Naive thymus-derived CD8-positive, alpha-beta T cell (primary cell): Measurements from ENCODE around the gene C15orf62. TPM values are rescaled to one million over a fixed set of nuclear protein-coding genes. Genes with fewer than 3 reads are reported as not detected.
A peak's percentile ranks its signal among the peaks of the same experiment; 100 is the strongest.

Source experiments
- ATAC-seq, 2 donors: fragments of 150-1000 bp; cut with Tn5 transposase in 1 of 2; sonication (Bioruptor Pico), chemical (Tn5 transposase) in 1 of 2; 1 replicate in 1 of 2; 2 replicates in 1 of 2; pipeline ENCODE4 v1.10.0; 2021; ENCODE audit warnings: mild to moderate bottlenecking in 2 of 2, moderate library complexity in 2 of 2
- POLR2A ChIA-PET: fragments of 350-600 bp; sonication (Branson Sonifier 250); formaldehyde crosslinking; loops from one replicate; lab custom pipeline; 2021; ENCODE audit warnings: antibody characterized with exemption; lab: Charles Lee
- DNase-seq, 10 donors: peaks; one replicate each; pipeline versions ENCODE4 v3.0.0 to v3.0.0-alpha.2; 2020 to 2022
- H3K27ac Mint-ChIP-seq, 10 donors: one replicate each; pipeline ENCODE4 v1.8.0; 2020 to 2022; ENCODE audit warnings: mild to moderate bottlenecking in 10 of 10, mixed read lengths in 10 of 10, moderate library complexity in 4 of 10, inconsistent platforms in 1 of 10
- H3K27me3 Mint-ChIP-seq, 5 donors: one replicate each; pipeline ENCODE4 v1.8.0; 2021 to 2022; ENCODE audit warnings: mixed read lengths in 5 of 5
- H3K36me3 Mint-ChIP-seq, 3 donors: one replicate each; pipeline ENCODE4 v1.8.0; 2020 to 2022; ENCODE audit warnings: mixed read lengths in 3 of 3, mild to moderate bottlenecking in 2 of 3, inconsistent platforms in 1 of 3
- H3K4me1 Mint-ChIP-seq, 4 donors: one replicate each; pipeline ENCODE4 v1.8.0; 2021 to 2022; ENCODE audit warnings: mixed read lengths in 4 of 4
- H3K4me3 Mint-ChIP-seq, 10 donors: one replicate each; pipeline ENCODE4 v1.8.0; 2020 to 2022; ENCODE audit warnings: mild to moderate bottlenecking in 10 of 10, mixed read lengths in 10 of 10, moderate library complexity in 6 of 10, inconsistent platforms in 1 of 10
- H3K9me3 Mint-ChIP-seq, 9 donors: one replicate each; pipeline ENCODE4 v1.8.0; 2020 to 2022; ENCODE audit warnings: mixed read lengths in 9 of 9, mild to moderate bottlenecking in 3 of 9, inconsistent platforms in 1 of 9, moderate library complexity in 1 of 9
- polyA plus RNA-seq, 3 donors: library from polyadenylated mRNA; unstranded; fragments of 300-500 nt; fragmentation: Illumina TruSeq; gene quantifications; one replicate each; pipeline ENCODE4 v1.2.3, GENCODE V29; 2021
- total RNA-seq, 8 experiments: library from RNA in 2 of 8; stranded (reverse) in 2 of 8; gene quantifications; one replicate each; pipeline ENCODE4 v1.2.3 and lab custom pipeline; 2021 to 2026

C15orf62 gene
- total and polyA plus RNA-seq, 5 experiments from 2014 or later, result 0.40 to 2.2 (median 2.0) TPM; not detected in 2

- H3K27me3 Mint-ChIP-seq, result no peaks in the 10 kb centered on the region
- POLR2A ChIA-PET, result interaction anchor here (0.7 to 1.1 kb wide), 2 partner anchors 82 to 94 kb away, joined by 3 to 4 read pairs; partner anchors contain the start of gene RAD51
- peaks cover 14 to 31% (median 27%) of the 10 kb centered on the region in 4 donors for H3K4me1 Mint-ChIP-seq
- no peak for DNase-seq
- H3K27ac Mint-ChIP-seq, result peak overlapping the region in 3 of 10 donors; percentile 25 to 51 (median 32)
- no peaks in the 10 kb centered on the region for H3K9me3 Mint-ChIP-seq
- peaks cover 0 to 31% (median 4%) of the 10 kb centered on the region in 3 donors for H3K36me3 Mint-ChIP-seq
- H3K4me3 Mint-ChIP-seq, result peak overlapping the region in 2 of 10 donors; percentile 19 to 22
- no peak for ATAC-seq
These were observed 19.3 kb downstream of the C15orf62 start for GRCh38 chr15:40789119-40789518.

DNA sequence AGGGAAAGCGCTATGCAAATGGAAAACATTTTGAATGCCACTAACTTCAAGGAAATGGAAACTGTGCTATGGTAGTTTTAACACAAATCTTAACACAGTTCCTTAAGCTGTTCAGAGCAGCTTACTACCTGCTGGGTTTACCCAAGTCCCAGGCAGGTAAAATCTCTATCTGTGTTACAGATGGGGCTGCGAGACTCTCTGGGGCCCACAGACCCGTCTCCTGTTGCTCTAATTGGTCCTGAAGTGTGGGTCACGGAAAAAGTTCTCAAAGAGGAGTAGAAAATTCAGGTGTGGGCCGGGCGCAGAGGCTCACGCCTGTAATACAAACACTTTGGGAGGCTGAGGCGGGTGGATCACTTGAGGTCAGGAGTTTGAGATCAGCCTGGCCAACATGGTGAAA lies 20.2 kb downstream of the C15orf62 start:
- Mint-ChIP-seq H3K27ac (no peak overlapping the region), H3K4me1 (peaks cover 14 to 31% (median 27%) of the 10 kb centered on the region in 4 donors), H3K9me3 (no peaks in the 10 kb centered on the region), H3K36me3 (peaks cover 0 to 28% (median 5%) of the 10 kb centered on the region in 3 donors), H3K27me3 (no peaks in the 10 kb centered on the region), H3K4me3 (no peak overlapping the region)
- ATAC-seq, result no peak
- no peak for DNase-seq
- POLR2A ChIA-PET, result interaction anchor here (0.6 kb wide), 1 partner anchor 225 kb away, joined by 4 read pairs; no protein-coding TSS in a partner anchor

DNA sequence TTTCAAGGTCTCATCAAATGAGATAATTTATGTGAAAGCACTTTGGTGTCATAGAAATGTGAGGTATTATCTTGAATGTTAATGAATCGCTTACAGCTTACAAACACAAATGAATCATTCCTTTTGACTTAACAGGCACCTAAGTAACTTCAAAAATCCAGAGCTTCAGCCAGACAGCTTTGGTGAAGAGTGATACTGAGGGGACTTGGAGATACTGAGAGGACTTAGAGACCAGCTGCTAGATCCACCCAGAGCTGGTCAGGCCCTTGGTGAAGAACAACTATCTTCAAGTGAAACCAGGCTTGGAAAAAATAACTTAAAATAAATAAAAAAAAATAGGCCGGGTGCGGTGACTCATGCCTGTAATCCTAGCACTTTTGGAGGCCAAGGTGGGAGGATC lies 20.9 kb downstream of the C15orf62 start:
- no peak overlapping the region for H3K4me3 Mint-ChIP-seq
- DNase-seq (no peak), ATAC-seq (no peak)
- H3K36me3 Mint-ChIP-seq, result peaks cover 0 to 32% (median 5%) of the 10 kb centered on the region in 3 donors
- no peaks in the 10 kb centered on the region for H3K9me3 Mint-ChIP-seq
- H3K27me3 Mint-ChIP-seq, result no peaks in the 10 kb centered on the region
- H3K27ac Mint-ChIP-seq, result no peak overlapping the region
- POLR2A ChIA-PET, result no interaction called here
- peaks cover 14 to 34% (median 27%) of the 10 kb centered on the region in 4 donors for H3K4me1 Mint-ChIP-seq

- peaks cover 13 to 34% (median 25%) of the 10 kb centered on the region in 4 donors for H3K4me1 Mint-ChIP-seq
- H3K27ac Mint-ChIP-seq, result no peak overlapping the region
- DNase-seq, result no peak
- H3K36me3 Mint-ChIP-seq, result peaks cover 0 to 38% (median 5%) of the 10 kb centered on the region in 3 donors
- no peak for ATAC-seq
- H3K27me3 Mint-ChIP-seq, result no peaks in the 10 kb centered on the region
- POLR2A ChIA-PET, result interaction anchor here (1.3 kb wide), 1 partner anchor 22 kb away, joined by 3 read pairs; the partner anchor contains the start of gene C15orf62
- H3K4me3 Mint-ChIP-seq, result no peak overlapping the region
- H3K9me3 Mint-ChIP-seq, result no peaks in the 10 kb centered on the region
These were observed 22.6 kb downstream of the C15orf62 start for GRCh38 chr15:40792394-40792793.

GRCh38 chr15:40793216-40793989 lies 23.6 kb downstream of the C15orf62 start:
- POLR2A ChIA-PET, result no interaction called here
- H3K4me3 Mint-ChIP-seq, result no peak overlapping the region
- peaks cover 16 to 33% (median 19%) of the 10 kb centered on the region in 4 donors for H3K4me1 Mint-ChIP-seq
- no peak for DNase-seq
- no peak for ATAC-seq
- peaks cover 0 to 45% (median 9%) of the 10 kb centered on the region in 3 donors for H3K36me3 Mint-ChIP-seq
- H3K9me3 Mint-ChIP-seq, result no peaks in the 10 kb centered on the region
- H3K27me3 Mint-ChIP-seq, result no peaks in the 10 kb centered on the region
- peak overlapping the region in 1 of 10 donors; percentile 52 for H3K27ac Mint-ChIP-seq

DNA sequence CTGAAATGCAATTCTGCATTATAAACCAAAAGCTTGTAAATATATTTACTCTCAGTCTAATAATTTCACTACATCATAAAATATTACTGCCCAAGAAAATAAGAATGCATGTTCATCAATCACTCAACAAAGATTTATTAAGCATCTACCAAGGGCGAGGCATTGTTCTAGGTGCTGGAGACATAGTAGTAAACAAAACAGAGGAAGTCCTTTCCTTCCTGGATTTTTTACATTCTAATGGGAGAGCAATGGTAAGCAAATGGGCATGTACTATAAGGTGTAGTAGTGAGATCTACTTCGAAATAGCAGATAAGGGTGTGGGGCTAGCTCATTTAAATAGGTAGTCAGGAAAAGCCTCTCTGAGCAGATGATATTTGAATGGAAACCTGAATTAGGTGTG lies 26.3 kb downstream of the C15orf62 start:
- ATAC-seq (no peak), DNase-seq (no peak)
- POLR2A ChIA-PET, result no interaction called here
- H3K9me3 Mint-ChIP-seq, result no peaks in the 10 kb centered on the region
- peak overlapping the region in 1 of 10 donors; percentile 35 for H3K27ac Mint-ChIP-seq
- H3K27me3 Mint-ChIP-seq, result no peaks in the 10 kb centered on the region
- H3K4me1 Mint-ChIP-seq, result peaks cover 15 to 35% (median 25%) of the 10 kb centered on the region in 4 donors
- H3K4me3 Mint-ChIP-seq, result no peak overlapping the region
- H3K36me3 Mint-ChIP-seq, result peaks cover 0 to 62% (median 9%) of the 10 kb centered on the region in 3 donors

GRCh38 chr15:40796512-40796911 lies 26.7 kb downstream of the C15orf62 start:
- POLR2A ChIA-PET, result no interaction called here
- no peak for ATAC-seq
- Mint-ChIP-seq H3K27ac (peak overlapping the region in 1 of 10 donors; percentile 12), H3K27me3 (no peaks in the 10 kb centered on the region), H3K36me3 (peaks cover 0 to 62% (median 9%) of the 10 kb centered on the region in 3 donors), H3K4me3 (no peak overlapping the region), H3K4me1 (peaks cover 17 to 39% (median 27%) of the 10 kb centered on the region in 4 donors), H3K9me3 (no peaks in the 10 kb centered on the region)
- no peak for DNase-seq

DNA sequence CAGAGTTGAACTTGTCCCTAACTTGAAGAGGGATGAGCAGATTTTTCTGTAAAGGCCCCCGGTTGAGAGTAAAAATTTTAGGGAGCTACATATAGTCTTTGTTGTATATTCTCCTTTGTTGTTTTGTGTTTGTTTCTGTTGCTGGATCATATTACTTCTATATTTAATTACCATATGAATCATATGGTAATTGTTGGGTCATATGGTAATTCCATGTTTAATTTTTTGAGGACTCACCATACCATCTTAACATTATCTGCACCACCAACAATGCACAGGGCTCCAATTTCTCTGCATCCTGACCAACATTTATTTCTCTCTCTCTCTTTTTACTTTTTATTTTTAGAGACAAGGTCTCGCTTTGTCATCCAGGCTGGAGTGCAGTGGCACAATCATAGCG lies 29.7 kb downstream of the C15orf62 start:
- ATAC-seq (no peak), DNase-seq (no peak)
- no peaks in the 10 kb centered on the region for H3K9me3 Mint-ChIP-seq
- H3K4me1 Mint-ChIP-seq, result peaks cover 26 to 48% (median 37%) of the 10 kb centered on the region in 4 donors
- POLR2A ChIA-PET, result no interaction called here
- H3K27ac Mint-ChIP-seq, result no peak overlapping the region
- H3K36me3 Mint-ChIP-seq, result peaks cover 0 to 54% (median 7%) of the 10 kb centered on the region in 3 donors
- no peaks in the 10 kb centered on the region for H3K27me3 Mint-ChIP-seq
- H3K4me3 Mint-ChIP-seq, result no peak overlapping the region

DNA sequence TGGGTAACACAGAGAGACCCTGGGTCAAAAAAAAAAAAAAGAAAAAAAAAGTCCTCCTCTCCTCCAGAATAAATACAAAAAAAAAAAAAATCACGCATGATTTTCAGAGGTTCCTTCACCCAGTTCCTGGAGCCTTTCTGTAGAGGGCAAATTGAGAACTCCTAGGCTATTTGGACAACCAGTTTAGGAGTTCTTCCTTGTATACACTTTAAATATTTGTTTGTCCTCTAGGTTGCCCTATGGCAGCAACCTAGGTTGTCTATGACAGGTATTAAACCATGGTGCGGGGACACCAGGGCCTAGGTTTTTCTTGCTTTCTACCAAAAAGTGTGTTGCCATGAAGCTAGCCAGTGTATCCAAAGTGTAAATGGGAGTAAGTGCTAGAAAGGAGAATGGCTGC lies 33.3 kb downstream of the C15orf62 start:
- DNase-seq, result no peak
- Mint-ChIP-seq H3K27ac (no peak overlapping the region), H3K27me3 (no peaks in the 10 kb centered on the region), H3K4me3 (no peak overlapping the region), H3K36me3 (peaks cover 0 to 40% (median 6%) of the 10 kb centered on the region in 3 donors), H3K4me1 (peaks cover 29 to 52% (median 43%) of the 10 kb centered on the region in 4 donors), H3K9me3 (no peaks in the 10 kb centered on the region)
- POLR2A ChIA-PET, result interaction anchor here (1.2 kb wide), 1 partner anchor 109 kb away, joined by 3 read pairs; the partner anchor contains the start of gene RAD51
- ATAC-seq, result no peak

GRCh38 chr15:40803688-40804087 lies 33.9 kb downstream of the C15orf62 start:
- Mint-ChIP-seq H3K27ac (peak overlapping the region in 1 of 10 donors; percentile 9), H3K36me3 (peaks cover 0 to 34% (median 3%) of the 10 kb centered on the region in 3 donors), H3K4me3 (peak overlapping the region in 2 of 10 donors; percentile 26 to 32), H3K27me3 (no peaks in the 10 kb centered on the region), H3K9me3 (no peaks in the 10 kb centered on the region), H3K4me1 (peaks cover 24 to 50% (median 46%) of the 10 kb centered on the region in 4 donors)
- ATAC-seq (no peak), DNase-seq (no peak)
- POLR2A ChIA-PET, result interaction anchor here (1.2 kb wide), 1 partner anchor 109 kb away, joined by 3 read pairs; the partner anchor contains the start of gene RAD51

- no peaks in the 10 kb centered on the region for H3K27me3 Mint-ChIP-seq
- H3K4me3 Mint-ChIP-seq, result peak overlapping the region; percentile 89 to 100 (median 99)
- peak overlapping the region; percentile 94 to 99 (median 98) for H3K27ac Mint-ChIP-seq
- DNase-seq (no peak), ATAC-seq (no peak)
- peaks cover 0 to 22% (median 6%) of the 10 kb centered on the region in 3 donors for H3K36me3 Mint-ChIP-seq
- peaks cover 16 to 37% (median 37%) of the 10 kb centered on the region in 4 donors for H3K4me1 Mint-ChIP-seq
- no peaks in the 10 kb centered on the region for H3K9me3 Mint-ChIP-seq
- POLR2A ChIA-PET, result interaction anchor here (0.6 to 2.2 kb wide), 6 partner anchors 9 to 237 kb away, joined by 3 to 24 read pairs (median 4); partner anchors contain the start of genes C15orf62, RAD51 and RPUSD2
These were observed 36.9 kb downstream of the C15orf62 start for GRCh38 chr15:40806672-40807027.

GRCh38 chr15:40807028-40807887 lies 37.5 kb downstream of the C15orf62 start, which contains the start of the genes DNAJC17 and ZFYVE19:
DNAJC17 (minus strand) TSS chr15:40807473; CDS start chr15:40807446, 27 bp downstream.
ZFYVE19 (plus strand) TSS chr15:40807089; CDS start chr15:40807590, 501 bp downstream.
- Mint-ChIP-seq H3K27ac (peak within 1 kb of the TSS; percentile 94 to 99 (median 98)), H3K36me3 (peaks cover 0 to 21% (median 7%) of the 10 kb centered on the region in 3 donors), H3K9me3 (no peaks in the 10 kb centered on the region), H3K4me1 (peaks cover 13 to 32% (median 32%) of the 10 kb centered on the region in 4 donors), H3K4me3 (peak within 1 kb of the TSS; percentile 89 to 100 (median 99)), H3K27me3 (no peaks in the 10 kb centered on the region)
- DNase-seq (peak; percentile 88 to 96 (median 92)), ATAC-seq (peak; percentile 96 to 98)
- POLR2A ChIA-PET, result interaction anchor here (0.6 to 2.2 kb wide), 6 partner anchors 8 to 525 kb away, joined by 3 to 24 read pairs (median 3); partner anchors contain the start of genes NUSAP1, OIP5, RAD51 and RPUSD2
